ENCODE data around the gene HSPB7.
"Not testable (repeated sequence)": the region's sequence is repeated elsewhere in the genome, so short reads cannot be mapped to it uniquely, and the experiment has no call there.

Gene HSPB7

GRCh38 chr1:16050328-16050727, 32.5 kb upstream of the HSPB7 start:
- DNase-seq: no peak

GRCh38 chr1:16048573-16049189, 30.8 kb upstream of the HSPB7 start:
- peak; percentile 43 for DNase-seq

- no peak for DNase-seq
Observed at GRCh38 chr1:16047791-16048475, 30.1 kb upstream of the HSPB7 start.

GRCh38 chr1:16046842-16047241, 29.0 kb upstream of the HSPB7 start:
- no peak for DNase-seq

GRCh38 chr1:16043950-16044349, 26.1 kb upstream of the HSPB7 start:
- DNase-seq: no peak

GRCh38 chr1:16043521-16043920, 25.7 kb upstream of the HSPB7 start, which contains the start of gene CLCNKB:
Gene CLCNKB (plus strand): TSS chr1:16043782. CDS start chr1:16044493, 711 bp downstream.
- DNase-seq: no peak

GRCh38 chr1:16042654-16043053, 24.8 kb upstream of the HSPB7 start:
- DNase-seq: not testable (repeated sequence)

GRCh38 chr1:16042096-16042495, 24.3 kb upstream of the HSPB7 start:
- no peak for DNase-seq

GRCh38 chr1:16041200-16041599, 23.4 kb upstream of the HSPB7 start:
- no peak for DNase-seq

GRCh38 chr1:16039871-16040270, 22.0 kb upstream of the HSPB7 start:
- not testable (repeated sequence) for DNase-seq

GRCh38 chr1:16038620-16038912, 20.7 kb upstream of the HSPB7 start:
- no peak for DNase-seq

- not testable (repeated sequence) for DNase-seq
Observed at GRCh38 chr1:16036461-16036860, 18.6 kb upstream of the HSPB7 start.

- not testable (repeated sequence) for DNase-seq
Observed at GRCh38 chr1:16033103-16033632, 15.3 kb upstream of the HSPB7 start.

GRCh38 chr1:16032388-16033102, 14.7 kb upstream of the HSPB7 start:
- no peak for DNase-seq

- DNase-seq: no peak
Observed at GRCh38 chr1:16031551-16031950, 13.7 kb upstream of the HSPB7 start.

GRCh38 chr1:16029288-16029687, 11.4 kb upstream of the HSPB7 start:
- no peak for DNase-seq

GRCh38 chr1:16029003-16029268, 11.1 kb upstream of the HSPB7 start:
- DNase-seq: not testable (repeated sequence)

- DNase-seq: no peak
Observed at GRCh38 chr1:16028237-16029002, 10.6 kb upstream of the HSPB7 start.

GRCh38 chr1:16026723-16027484, 9.1 kb upstream of the HSPB7 start:
- peak; percentile 44 for DNase-seq

- not testable (repeated sequence) for DNase-seq
Observed at GRCh38 chr1:16026302-16026701, 8.5 kb upstream of the HSPB7 start.

- DNase-seq: no peak
Observed at GRCh38 chr1:16023050-16023653, 5.3 kb upstream of the HSPB7 start.

- no peak for DNase-seq
Observed at GRCh38 chr1:16022393-16022792, 4.5 kb upstream of the HSPB7 start.
